GM23248 (cell line): Measurements from ENCODE around the gene IAH1. TPM values are rescaled to one million over a fixed set of nuclear protein-coding genes. Genes with fewer than 3 reads are reported as not detected.
A peak's percentile ranks its signal among the peaks of the same experiment; 100 is the strongest.
"Not testable (repeated sequence)": the region's sequence is repeated elsewhere in the genome, so short reads cannot be mapped to it uniquely, and the experiment has no call there.

Experiments used
- DNase-seq: peaks from one replicate; pipeline ENCODE4 v3.0.0-alpha.2; 2015
- H2AFZ ChIP-seq: fragments of 200-600 bp; sonication (generic); 2 replicates; pipeline ENCODE4 v1.6.1; 2016; ENCODE audit warnings: antibody characterized with exemption
- H3F3A ChIP-seq: fragments of 200-600 bp; sonication (generic); 2 replicates; pipeline ENCODE4 v1.6.1; 2016; ENCODE audit warnings: mild to moderate bottlenecking, antibody characterized with exemption, mixed run types; ENCODE audit not compliant: insufficient read depth
- H3K27ac ChIP-seq: fragments of 200-600 bp; sonication (generic); 2 replicates; pipeline ENCODE4 v1.5.1; 2016; ENCODE audit warnings: mild to moderate bottlenecking
- H3K27me3 ChIP-seq: fragments of 200-600 bp; sonication (generic); replicated peaks from 2 replicates; pipeline ENCODE4 v1.6.1; 2016; ENCODE audit warnings: mild to moderate bottlenecking; ENCODE audit not compliant: insufficient read depth
- H3K36me3 ChIP-seq: fragments of 200-600 bp; sonication (generic); 2 replicates; pipeline ENCODE4 v1.6.1; 2016; ENCODE audit warnings: low read depth, mild to moderate bottlenecking
- H3K4me1 ChIP-seq: fragments of 200-600 bp; sonication (generic); 2 replicates; pipeline ENCODE4 v1.6.1; 2016; ENCODE audit warnings: mild to moderate bottlenecking; ENCODE audit not compliant: insufficient read depth
- H3K4me2 ChIP-seq: fragments of 200-600 bp; sonication (generic); one replicate; pipeline ENCODE4 v1.6.1; 2016; ENCODE audit warnings: mild to moderate bottlenecking; ENCODE audit not compliant: unreplicated experiment
- H3K4me3 ChIP-seq: fragments of 200-600 bp; sonication (generic); 2 replicates; pipeline ENCODE4 v1.5.1; 2016; ENCODE audit warnings: mild to moderate bottlenecking
- H3K79me2 ChIP-seq: fragments of 200-600 bp; sonication (generic); 2 replicates; pipeline ENCODE4 v1.6.1; 2016; ENCODE audit warnings: mild to moderate bottlenecking; ENCODE audit not compliant: insufficient read depth
- H3K9ac ChIP-seq: fragments of 200-600 bp; sonication (generic); 2 replicates; pipeline ENCODE4 v1.6.1; 2016; ENCODE audit warnings: mild to moderate bottlenecking
- H3K9me2 ChIP-seq: fragments of 200-600 bp; sonication (generic); 2 replicates; pipeline ENCODE4 v1.6.1; 2016; ENCODE audit warnings: mixed run types, mild to moderate bottlenecking, moderate library complexity; ENCODE audit not compliant: insufficient read depth
- H3K9me3 ChIP-seq: fragments of 200-600 bp; sonication (generic); one replicate; pipeline ENCODE4 v1.6.1; 2017; ENCODE audit warnings: low read depth
- H4K20me1 ChIP-seq: fragments of 200-600 bp; sonication (generic); 2 replicates; pipeline ENCODE4 v1.6.0; 2016; ENCODE audit not compliant: insufficient read depth
- EZH2 ChIP-seq: fragments of 200-600 bp; sonication (generic); IDR thresholded peaks from 2 replicates; pipeline ENCODE4 v1.6.1; 2018; ENCODE audit warnings: antibody characterized with exemption, mild to moderate bottlenecking; ENCODE audit not compliant: insufficient read depth, poor library complexity, severe bottlenecking
- EZH2phosphoT487 ChIP-seq: fragments of 200-600 bp; sonication (generic); IDR thresholded peaks from 2 replicates; pipeline ENCODE4 v1.6.1; 2018; ENCODE audit warnings: antibody characterized with exemption, moderate library complexity, mild to moderate bottlenecking, low read depth; ENCODE audit not compliant: insufficient read depth
- whole genome bisulfite sequencing, 2 experiments: methylation state at CpG; one replicate each; pipeline ENCODE4 v1.1.6; 2015 to 2017; ENCODE audit warnings: low lambda C conversion rate in 2 of 2, low coverage in 1 of 2; ENCODE audit errors: missing lambda C conversion rate in 2 of 2; 5-methylcytosine and 5-hydroxymethylcytosine counted together
- in situ Hi-C: fragments of 300-500 bp; cut with MboI; formaldehyde crosslinking; loops from 2 replicates; pipeline ENCODE4 v1.15.0; 2020
- polyA plus RNA-seq: library from polyadenylated mRNA; unstranded; fragments of >200 nt; fragmentation: Nextera tagmentation; extraction: Ambion mirVana; gene quantifications from 2 replicates; pipeline ENCODE4 v1.2.1, GENCODE V29; 2016
- total RNA-seq: library from RNA; depleted of rRNA; stranded (reverse); fragments of >200 nt; shearing (Covaris generic); gene quantifications from 2 replicates; pipeline ENCODE4 v1.2.3, GENCODE V29; 2014

Gene IAH1
- total and polyA plus RNA-seq, 2 experiments from 2014 or later = 81.5 to 135 TPM

GRCh38 chr2:9493478-9493877 lies 19.1 kb downstream of the IAH1 start:
- Histone ChIP-seq H3K79me2 (0 out of 2 replicates have a peak, but pooled peaks cover 14% of the 10 kb centered on the region), H3K4me1 (peaks cover 23% of the 10 kb centered on the region), H3F3A (peaks cover 39% of the 10 kb centered on the region), H3K9me2 (no peaks in the 10 kb centered on the region), H3K4me3 (no peak overlapping the region), H4K20me1 (no peaks in the 10 kb centered on the region), H2AFZ (no peak overlapping the region), H3K4me2 (no peak overlapping the region), H3K36me3 (peaks cover 51% of the 10 kb centered on the region), H3K27me3 (no peaks in the 10 kb centered on the region), H3K9ac (no peak overlapping the region), H3K27ac (no peak overlapping the region), H3K9me3 (no peaks in the 10 kb centered on the region)
- in situ Hi-C loops = no loop called here
- 78 to 80% methylated on average over 3 of the region's 3 CpGs for WGBS, 2 experiments
- TF ChIP-seq EZH2phosphoT487 = no peak
- TF ChIP-seq EZH2 = no peak
- DNase-seq = no peak

- 0 out of 2 replicates have a peak, but pooled peaks cover 20% of the 10 kb centered on the region for H3K79me2 ChIP-seq
- no peak overlapping the region for H3K9ac ChIP-seq
- no peak overlapping the region for H3K4me2 ChIP-seq
- H3K4me1 ChIP-seq = peaks cover 23% of the 10 kb centered on the region
- no peaks in the 10 kb centered on the region for H3K9me3 ChIP-seq
- no peak overlapping the region for H2AFZ ChIP-seq
- peaks cover 51% of the 10 kb centered on the region for H3K36me3 ChIP-seq
- no peak overlapping the region for H3K4me3 ChIP-seq
- H3F3A ChIP-seq = peaks cover 37% of the 10 kb centered on the region
- in situ Hi-C loops = no loop called here
- no peaks in the 10 kb centered on the region for H3K27me3 ChIP-seq
- TF ChIP-seq EZH2 (no peak), EZH2phosphoT487 (no peak)
- H3K27ac ChIP-seq = no peak overlapping the region
- H4K20me1 ChIP-seq = no peaks in the 10 kb centered on the region
- no peak for DNase-seq
- WGBS, 2 experiments = 76 to 79% methylated on average over 1 of the region's 1 CpG
- H3K9me2 ChIP-seq = no peaks in the 10 kb centered on the region
Observed at GRCh38 chr2:9494081-9494480, 19.7 kb downstream of the IAH1 start.

GRCh38 chr2:9497017-9497416 lies 22.7 kb downstream of the IAH1 start:
- Histone ChIP-seq H3K9me2 (no peaks in the 10 kb centered on the region), H2AFZ (no peak overlapping the region), H4K20me1 (no peaks in the 10 kb centered on the region), H3K36me3 (peaks cover 56% of the 10 kb centered on the region), H3K27me3 (no peaks in the 10 kb centered on the region), H3F3A (peaks cover 25% of the 10 kb centered on the region), H3K4me3 (no peak overlapping the region), H3K4me1 (peaks cover 18% of the 10 kb centered on the region), H3K9ac (no peak overlapping the region), H3K79me2 (peaks cover 29% of the 10 kb centered on the region; the same call in 1 of the 2 replicates), H3K4me2 (no peak overlapping the region), H3K27ac (no peak overlapping the region), H3K9me3 (no peaks in the 10 kb centered on the region)
- 96 to 100% methylated on average over 4 of the region's 4 CpGs for WGBS, 2 experiments
- DNase-seq = no peak
- TF ChIP-seq EZH2 (no peak), EZH2phosphoT487 (no peak)
- in situ Hi-C loops = no loop called here

- Histone ChIP-seq H3K9me2 (no peaks in the 10 kb centered on the region), H3K9me3 (no peaks in the 10 kb centered on the region), H3K27ac (peak overlapping the region; percentile 14), H3K4me2 (peak overlapping the region; percentile 62), H3K4me3 (no peak overlapping the region), H3K79me2 (peaks cover 24% of the 10 kb centered on the region; the same call in 1 of the 2 replicates), H4K20me1 (no peaks in the 10 kb centered on the region), H3K36me3 (peaks cover 44% of the 10 kb centered on the region), H3K4me1 (peaks cover 13% of the 10 kb centered on the region), H2AFZ (no peak overlapping the region), H3K9ac (no peak overlapping the region), H3K27me3 (no peaks in the 10 kb centered on the region), H3F3A (peaks cover 14% of the 10 kb centered on the region)
- DNase-seq = peak; percentile 43
- WGBS, 2 experiments = 57 to 64% methylated on average over 1 of the region's 1 CpG
- in situ Hi-C loops = no loop called here
- TF ChIP-seq EZH2phosphoT487 (no peak), EZH2 (no peak)
Observed at GRCh38 chr2:9498210-9498609, 23.9 kb downstream of the IAH1 start.

GRCh38 chr2:9508931-9509330 lies 34.6 kb downstream of the IAH1 start:
- in situ Hi-C loops = no loop called here
- WGBS, 2 experiments = 0 to 9% methylated on average over 1 of the region's 1 CpG
- Histone ChIP-seq H3K9me3 (no peaks in the 10 kb centered on the region), H3F3A (0 out of 2 replicates have a peak, but pooled peaks cover 8% of the 10 kb centered on the region), H3K4me1 (no peaks in the 10 kb centered on the region), H2AFZ (no peak overlapping the region), H3K79me2 (peaks cover 4% of the 10 kb centered on the region; the same call in 1 of the 2 replicates), H3K4me3 (no peak overlapping the region), H4K20me1 (no peaks in the 10 kb centered on the region), H3K36me3 (peaks cover 55% of the 10 kb centered on the region), H3K27me3 (no peaks in the 10 kb centered on the region), H3K9ac (no peak overlapping the region), H3K9me2 (no peaks in the 10 kb centered on the region), H3K27ac (no peak overlapping the region), H3K4me2 (no peak overlapping the region)
- no peak for DNase-seq
- TF ChIP-seq EZH2 (no peak), EZH2phosphoT487 (no peak)

GRCh38 chr2:9513946-9514345 lies 39.6 kb downstream of the IAH1 start:
- H3K27ac ChIP-seq, H3K9me3 ChIP-seq, H3K4me3 ChIP-seq, H3F3A ChIP-seq, H4K20me1 ChIP-seq, H3K4me2 ChIP-seq, H3K4me1 ChIP-seq, H3K79me2 ChIP-seq, H3K9ac ChIP-seq, in situ Hi-C loops, DNase-seq, H2AFZ ChIP-seq, H3K27me3 ChIP-seq, H3K9me2 ChIP-seq: not testable (repeated sequence)
- 82 to 97% methylated on average over 3 of the region's 3 CpGs for WGBS, 2 experiments
- H3K36me3 ChIP-seq = peaks cover 37% of the 10 kb centered on the region
